ENCODE measurements around the gene FAAP20.

- TF ChIP-seq CTCF (conservative IDR thresholded peaks at IDR 0.05; ENCODE audit: low read length) = no peak
- no peak for TF ChIP-seq EZH2phosphoT487 (IDR thresholded peaks at IDR 0.05; ENCODE audit: borderline replicate concordance)
Measured at GRCh38 chr1:2159124-2159523, 35.4 kb downstream of the FAAP20 start.

Measured in Loucy (cell line).